NCI-H2171 (cell line): ENCODE results near the gene BCL2.

ENCODE experiments used
- DNase-seq: peaks from one replicate; lab custom pipeline; 2025; lab: John Stamatoyannopoulos, UW

The BCL2 gene

DNA sequence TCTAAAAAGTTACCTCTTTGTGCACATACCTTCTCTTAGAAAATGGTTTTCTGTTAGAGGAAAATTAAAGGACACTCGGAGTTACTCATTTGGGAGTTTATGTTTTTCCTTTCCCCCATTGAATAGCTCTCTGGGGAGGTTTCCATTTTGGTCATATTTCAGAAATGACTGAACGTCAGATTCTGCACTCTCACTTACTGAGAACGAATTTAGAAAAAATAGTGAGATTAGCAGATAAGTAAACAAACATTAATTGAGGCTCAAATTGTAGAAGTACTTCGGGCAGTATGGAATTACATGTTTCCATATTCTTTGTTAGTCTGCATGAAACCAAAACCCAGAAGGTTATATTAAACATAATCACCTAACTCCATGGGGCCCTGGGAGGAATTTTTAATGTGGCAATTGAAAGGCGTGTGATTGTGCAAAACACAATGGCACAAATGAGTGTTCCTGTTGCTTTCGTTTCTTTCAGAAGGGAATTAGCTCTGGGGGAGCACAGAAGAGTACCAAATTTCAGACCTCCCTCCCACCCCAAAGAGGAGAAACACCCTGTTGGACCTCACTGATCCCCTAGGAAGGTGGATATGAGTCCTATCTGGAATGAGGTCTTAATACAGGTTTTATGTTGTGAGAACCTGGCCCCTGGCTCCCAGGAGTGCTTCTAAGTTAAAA, 212.3 kb downstream of the BCL2 start:
- no peak for DNase-seq

DNA sequence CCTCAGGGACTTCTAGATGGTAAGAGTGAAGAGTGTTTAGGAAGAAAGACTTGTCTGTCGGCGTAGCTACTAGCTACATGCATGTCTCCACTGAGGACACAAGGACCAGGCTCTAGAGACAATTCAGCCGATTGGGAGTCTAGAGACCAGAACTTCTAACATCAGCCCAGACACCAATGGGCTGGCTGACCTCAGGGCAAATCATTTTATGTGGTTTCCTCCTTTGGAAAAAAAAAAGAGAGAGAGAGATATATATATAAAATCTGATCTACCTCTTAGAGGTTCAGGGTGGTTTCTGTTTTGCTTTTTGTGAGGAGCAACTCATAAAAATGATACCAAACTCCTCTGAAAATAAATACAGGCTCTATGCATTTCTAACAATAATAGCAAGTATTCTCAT, 212.8 kb downstream of the BCL2 start:
- no peak for DNase-seq

DNA sequence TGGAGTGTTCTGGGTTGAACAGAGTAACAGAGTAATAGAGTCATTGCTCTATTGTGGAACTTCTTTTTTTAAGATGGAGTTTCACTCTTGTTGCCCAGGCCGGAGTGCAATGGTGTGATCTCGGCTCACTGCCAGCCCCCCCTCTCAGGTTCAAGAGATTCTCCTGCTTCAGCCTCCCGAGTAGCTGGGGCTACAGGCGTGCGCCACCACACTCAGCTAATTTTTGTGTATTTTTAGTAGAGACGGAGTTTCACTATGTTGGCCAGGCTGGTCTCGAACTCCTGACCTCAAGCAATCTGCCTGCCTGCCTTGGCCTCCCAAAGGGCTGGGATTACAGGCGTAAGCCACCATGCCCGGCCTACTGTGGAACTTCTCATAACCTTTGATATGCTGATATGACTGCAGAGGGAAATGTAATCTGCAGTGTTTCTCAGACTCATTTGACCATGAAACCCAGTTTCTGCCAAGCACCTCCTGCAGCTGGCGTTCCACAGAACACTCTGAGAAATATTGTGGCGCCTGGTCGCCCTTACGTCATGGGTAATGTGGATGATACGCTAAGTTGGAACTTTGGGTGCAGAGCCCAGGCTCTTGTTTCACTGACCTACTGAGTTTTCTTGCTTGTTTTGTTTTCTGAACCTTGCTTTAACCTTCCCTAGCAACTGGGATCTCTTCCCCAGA, 213.8 kb downstream of the BCL2 start:
- DNase-seq: no peak

DNA sequence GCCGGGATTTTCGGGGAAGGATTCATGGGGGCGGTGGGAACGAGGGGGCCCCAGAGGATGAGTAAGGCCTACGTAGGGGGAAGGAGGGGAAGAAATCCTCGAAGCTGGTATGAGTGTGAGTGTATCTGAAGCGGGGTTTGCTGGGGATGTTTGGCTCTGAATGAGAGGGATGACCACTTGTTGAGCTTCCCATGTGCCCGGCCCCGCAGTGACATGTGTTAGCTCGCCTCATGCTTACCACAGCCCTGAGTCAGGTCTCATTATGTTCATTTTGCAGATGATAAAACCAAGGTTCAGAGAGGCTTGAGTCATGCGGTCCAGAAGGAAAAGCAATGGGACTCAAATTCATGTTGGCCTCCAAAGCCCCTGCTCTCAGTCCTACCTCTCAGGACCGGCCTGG, 214.7 kb downstream of the BCL2 start:
- DNase-seq: no peak

DNA sequence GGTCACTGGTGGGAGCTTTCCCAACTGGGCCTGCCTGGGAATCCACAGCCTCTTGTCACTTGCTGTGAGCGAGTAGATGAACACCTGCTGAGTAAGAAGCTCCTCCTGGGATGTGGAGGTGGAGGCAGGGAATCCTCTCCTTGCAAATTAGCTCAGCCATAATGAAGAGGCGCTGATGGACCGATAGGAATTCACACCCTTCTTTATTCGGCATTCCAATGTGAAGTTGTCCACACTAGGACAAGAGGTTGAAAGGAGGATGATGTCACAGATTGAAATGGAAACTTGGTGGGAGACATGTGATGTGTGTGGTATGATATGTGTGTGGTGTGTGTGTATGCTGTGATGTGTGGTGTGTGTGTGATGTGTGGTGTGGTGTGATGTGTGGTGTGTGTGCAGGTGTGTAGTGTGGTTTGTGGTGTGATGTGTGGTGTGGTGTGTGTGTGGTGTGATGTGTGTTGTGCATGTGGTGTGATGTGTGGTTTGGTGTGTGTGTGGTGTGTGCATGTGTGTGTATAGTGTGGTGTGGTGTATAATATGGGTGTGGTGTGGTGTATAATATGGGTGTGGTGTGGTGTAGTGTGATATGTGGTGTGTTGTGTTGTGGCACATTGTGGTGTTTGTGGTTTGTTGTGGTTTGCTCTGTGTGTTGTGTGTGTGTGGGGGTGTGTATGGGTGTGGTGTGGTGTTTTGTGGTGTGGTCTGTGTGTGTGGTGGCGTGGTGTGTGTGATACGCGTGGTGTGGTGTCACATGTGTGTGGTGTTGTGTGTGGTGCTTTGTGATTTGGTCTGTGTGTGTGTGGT, 216.4 kb downstream of the BCL2 start:
- DNase-seq: no peak

DNA sequence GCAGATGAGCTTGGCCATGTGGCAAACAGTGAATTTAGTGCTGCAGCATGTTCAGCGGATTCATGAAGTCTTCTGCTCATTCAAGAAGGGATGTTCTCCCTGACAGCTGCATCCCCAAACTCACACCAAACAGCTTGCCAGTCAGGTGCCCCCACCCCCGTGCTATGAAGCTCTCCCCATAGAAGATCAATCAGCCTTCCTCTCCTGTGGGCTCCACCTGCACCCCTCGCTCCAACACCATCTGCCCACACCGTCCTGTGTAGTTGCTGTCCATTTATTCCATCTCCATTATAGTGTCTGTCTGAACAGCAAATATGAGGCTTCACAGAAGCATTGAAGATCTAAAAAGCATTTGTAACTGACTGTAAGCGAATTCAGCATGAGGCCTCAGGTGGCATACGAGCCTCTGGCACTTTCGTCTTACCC, 218.9 kb downstream of the BCL2 start:
- no peak for DNase-seq

DNA sequence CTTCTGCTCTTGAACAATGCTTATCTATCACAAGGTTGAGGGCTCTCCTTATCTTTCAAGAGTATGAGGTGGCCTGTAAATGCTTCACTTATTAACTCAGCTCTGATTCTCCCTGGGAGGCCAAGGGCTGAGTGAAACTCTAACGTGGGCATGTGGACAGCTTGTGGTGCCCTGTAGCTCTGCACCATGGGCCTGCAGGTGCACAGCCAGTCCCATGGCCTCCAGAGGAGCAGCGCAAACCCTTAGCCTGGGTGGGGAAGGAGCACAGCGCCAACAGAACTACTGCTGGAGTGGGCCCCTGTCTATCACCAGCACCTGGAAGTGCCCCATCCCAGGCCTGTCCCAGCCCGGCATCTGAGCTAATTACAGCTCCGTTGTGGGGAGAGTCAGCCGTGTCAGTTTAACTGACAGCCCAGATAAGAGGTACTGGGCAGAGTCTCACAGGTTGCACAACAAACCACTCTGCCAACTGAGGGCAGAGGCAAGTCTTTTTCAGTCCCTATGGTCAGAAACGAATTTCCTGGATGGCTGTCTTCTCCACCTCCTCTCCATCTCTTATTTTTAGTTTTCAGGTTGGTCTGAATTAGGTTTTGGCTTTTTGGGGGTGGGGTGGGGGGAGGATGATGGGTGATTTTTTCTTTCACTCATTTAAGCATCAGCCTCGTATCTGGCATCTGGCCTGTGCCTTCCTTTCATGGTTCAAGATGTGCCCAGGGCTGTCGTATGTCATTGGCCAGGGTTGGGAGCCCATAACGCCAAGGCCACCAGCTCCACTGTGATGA, 219.5 kb downstream of the BCL2 start:
- no peak for DNase-seq

DNA sequence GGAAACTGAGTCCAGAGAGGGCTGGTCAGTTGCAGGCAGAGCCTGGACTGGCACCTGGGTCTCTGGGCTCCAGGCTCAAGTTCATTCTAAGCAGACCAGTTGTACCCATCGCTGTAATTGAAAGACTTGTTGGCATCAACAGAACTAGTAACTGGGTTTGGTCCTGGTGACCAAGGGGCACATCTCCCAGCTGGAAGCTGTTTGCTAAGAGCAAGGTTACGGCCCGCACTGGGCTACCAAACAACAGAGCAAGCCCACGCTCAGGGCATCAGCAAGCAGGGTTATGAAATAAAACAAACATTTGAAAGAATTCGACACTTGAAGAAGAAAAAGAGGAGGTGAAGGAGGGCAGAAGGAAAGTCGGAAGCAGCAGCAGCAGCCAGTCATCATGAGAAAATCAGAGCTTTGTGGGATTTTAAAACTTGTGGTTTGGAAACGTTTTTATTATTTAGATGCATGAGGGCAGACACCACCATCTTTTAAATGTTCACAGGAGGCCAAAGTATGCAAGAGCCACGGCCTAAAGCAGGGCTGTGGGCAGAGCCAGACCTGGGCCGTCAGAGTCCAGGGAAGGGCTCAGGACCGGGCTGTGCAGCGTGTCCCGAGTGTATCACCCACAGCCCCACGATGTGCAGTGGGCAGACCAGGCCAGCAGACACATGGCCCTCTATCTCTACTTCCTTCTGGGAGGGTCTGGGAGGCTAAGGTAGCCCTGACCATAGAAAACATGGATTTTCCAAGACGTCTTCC, 220.3 kb downstream of the BCL2 start:
- no peak for DNase-seq

DNA sequence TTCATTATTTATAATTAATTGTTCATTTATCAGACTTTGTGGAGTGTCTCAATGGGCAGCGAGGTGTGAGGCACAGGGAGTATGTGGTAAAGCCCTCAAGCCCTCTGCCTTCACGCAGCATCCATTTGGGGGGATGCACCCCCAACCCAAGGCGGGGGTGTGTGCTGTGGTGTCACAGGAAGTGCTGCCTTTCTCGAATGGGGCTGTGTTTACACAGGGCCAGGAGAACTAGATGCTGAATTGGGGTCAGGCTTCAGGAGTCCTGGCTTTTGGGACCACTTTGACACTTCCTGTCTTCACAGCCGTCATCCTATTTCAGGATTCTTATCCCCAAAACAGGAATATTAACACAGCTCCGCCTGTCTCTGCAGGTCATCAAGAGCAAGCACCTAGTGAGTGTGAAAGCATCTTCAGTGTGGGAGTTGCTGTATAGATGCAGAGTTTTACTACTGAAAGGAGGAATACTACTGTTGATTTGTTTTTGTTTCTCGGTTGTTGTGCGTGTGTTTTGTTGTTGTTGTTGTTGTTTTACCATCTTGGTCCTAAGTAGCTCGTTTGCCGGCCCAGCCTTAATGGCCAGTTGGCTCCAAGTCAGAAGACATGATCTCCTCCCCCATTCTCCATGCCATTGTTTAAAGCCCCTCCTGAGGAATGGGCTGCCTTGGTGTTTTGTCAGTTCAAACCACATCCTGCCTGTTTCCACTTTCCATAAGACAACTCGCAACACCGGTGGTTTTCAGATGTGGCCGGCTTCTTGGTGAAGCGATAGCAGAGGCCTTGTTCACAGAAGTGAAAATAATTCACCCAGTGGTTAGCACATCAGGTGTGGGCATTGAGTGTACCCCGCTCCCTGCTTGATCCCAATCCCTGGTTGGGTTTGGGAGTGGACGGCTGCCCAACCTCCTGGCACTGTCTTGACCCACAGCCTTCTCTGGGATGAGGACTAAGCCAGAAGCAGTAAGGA, 221.3 kb downstream of the BCL2 start:
- no peak for DNase-seq

DNA sequence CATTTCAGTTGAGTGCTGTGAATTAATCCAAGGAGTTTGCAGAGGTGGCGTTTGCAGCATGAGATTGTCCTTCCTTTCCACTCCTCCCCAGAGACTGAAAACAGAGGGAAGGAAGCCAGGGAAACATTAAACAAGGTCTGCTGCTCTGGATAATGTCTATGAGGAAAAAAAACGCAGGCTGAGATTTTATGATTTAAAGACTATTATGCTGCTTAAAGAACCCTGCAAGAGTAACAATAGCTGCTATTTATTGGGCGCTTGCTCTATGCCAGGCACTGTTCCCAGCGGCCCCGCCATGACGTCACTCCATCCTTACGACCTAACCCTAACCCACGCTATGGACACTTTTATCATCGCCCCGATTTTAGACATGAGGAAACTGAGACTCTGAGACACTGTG, 222.4 kb downstream of the BCL2 start:
- no peak for DNase-seq

DNA sequence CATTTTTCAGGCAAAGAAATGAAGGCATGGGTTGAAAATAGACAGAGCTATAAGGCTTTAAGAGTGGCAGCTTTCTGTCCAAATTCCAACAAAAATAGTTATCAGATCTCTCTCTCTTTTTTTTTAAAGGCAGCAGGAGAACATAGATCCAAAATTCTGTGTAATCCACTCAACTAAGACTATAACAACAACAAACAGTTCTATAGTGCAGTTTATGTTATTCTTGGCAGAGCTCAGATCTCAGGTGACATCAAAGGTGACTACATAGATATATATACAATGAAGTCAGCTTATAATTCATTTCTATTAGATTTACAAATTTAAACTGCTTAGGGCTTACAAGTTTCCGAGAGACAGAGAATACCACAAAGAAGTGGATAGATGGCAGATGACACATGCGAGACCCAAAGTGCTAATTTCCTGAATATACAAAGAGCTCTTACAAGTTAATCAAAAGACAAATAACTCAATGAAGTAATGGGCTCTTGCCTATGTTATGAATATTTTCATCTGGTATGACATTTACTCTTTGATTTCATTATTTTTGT, 223.2 kb downstream of the BCL2 start:
- DNase-seq: no peak

DNA sequence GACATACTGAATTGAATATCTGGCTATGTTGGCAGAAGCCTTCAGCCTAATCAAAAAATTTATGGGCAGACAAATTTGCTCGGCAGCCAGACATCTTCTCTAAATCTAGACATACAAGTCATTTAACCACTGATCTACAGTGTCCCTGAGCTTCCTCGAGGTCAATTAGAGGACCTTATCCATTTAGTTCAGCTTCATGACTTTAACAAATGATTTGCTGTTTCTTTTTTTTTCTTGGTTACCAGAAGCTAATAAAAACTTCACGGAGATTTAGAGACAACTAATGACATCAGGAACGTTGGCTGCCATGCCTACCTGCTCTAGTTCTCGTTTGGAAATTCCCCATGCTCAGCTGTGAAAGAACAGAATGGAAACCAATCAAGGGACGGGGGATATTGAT, 223.8 kb downstream of the BCL2 start:
- DNase-seq: no peak

DNA sequence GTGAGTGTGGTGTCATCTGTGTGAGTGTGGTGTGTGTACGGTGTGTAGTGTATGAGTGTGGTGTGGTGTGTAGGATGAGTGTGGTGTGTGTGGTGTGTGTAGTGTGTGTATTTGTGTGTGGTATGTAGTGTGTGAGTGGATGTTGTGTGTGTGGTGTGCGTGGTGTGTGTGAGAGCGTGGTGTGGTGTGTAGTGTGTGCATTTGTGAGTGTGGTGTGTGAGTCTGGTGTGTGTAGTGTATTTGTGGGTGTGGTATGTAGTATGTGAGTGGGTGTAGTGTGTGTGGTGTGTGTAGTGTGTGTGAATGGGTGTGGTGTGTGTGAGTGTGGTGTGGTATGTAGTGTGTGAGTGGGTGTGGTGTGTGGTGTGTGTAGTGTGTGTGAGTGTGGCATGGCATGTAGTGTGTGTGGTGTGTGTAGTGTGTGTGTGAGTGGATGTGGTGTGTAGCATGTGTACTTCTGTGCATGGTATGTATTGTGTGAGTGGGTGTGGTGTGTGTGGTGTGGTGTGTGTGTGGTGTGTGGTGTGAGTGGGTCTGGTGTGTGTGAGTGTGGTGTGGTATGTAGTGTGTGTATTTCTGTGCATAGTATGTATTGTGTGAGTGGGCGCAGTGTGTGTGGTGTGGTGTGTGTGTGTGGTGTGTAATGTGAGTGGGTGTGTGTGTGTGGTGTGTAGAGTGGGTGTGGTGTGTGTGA, 227.8 kb downstream of the BCL2 start:
- no peak for DNase-seq

DNA sequence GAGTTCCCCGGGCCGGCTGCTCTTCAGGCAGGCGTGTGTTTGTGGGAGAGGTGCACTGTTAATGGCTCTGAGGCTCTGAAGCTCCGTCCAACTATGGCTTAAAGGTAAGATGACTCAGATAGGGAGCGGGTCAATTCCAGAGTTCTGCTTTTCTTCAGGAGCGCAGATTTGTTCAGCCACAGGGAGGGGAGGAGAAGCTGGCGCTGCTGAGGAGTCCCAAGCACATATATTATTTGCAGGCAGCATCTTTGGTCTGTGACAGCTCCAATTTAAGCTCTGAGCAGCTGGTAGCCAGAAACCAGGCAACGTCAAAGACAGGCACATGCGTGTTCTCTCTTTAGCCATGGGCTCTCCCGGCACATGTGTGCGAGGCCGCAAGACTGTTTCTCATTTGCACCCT, 229.2 kb downstream of the BCL2 start:
- no peak for DNase-seq

DNA sequence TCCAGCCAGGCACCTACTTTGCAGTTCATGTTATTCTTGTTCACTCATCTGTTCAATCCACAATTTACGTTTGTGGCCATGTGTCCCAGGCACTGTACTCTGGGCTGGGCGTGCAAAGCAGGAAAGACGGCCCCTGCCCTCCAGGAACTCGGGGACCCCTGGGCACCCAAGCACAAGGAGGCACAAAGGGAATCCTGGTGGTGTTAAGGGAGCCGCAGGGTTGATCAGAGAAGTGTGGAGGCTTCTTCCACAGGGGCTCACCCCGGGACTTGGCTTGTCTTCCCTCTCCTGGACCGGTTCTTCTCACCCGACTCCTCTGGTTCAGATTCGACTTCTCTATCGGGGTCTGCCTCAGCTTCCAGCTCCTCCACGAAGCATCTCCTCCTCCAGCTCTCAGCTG, 230.5 kb downstream of the BCL2 start:
- DNase-seq: no peak

DNA sequence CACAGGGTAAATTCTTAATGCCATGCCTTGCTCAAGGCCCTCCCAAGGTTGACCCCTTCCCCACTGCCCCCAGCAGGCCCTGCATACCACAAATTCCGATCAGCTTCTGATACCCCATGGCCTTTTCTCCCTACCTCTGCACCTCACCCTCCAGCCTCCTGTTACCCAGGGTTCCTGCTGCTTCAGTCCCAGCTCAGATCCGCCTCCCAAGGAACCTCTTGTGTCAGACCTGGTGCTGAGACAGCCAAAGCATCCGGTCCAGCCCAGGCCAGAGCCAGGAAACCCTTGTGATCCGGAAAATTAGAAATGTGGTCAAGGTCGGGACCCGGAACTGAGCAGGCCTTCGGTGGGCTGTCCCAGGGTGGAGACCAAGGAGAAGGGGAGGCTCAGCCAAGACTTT, 231.3 kb downstream of the BCL2 start:
- no peak for DNase-seq

DNA sequence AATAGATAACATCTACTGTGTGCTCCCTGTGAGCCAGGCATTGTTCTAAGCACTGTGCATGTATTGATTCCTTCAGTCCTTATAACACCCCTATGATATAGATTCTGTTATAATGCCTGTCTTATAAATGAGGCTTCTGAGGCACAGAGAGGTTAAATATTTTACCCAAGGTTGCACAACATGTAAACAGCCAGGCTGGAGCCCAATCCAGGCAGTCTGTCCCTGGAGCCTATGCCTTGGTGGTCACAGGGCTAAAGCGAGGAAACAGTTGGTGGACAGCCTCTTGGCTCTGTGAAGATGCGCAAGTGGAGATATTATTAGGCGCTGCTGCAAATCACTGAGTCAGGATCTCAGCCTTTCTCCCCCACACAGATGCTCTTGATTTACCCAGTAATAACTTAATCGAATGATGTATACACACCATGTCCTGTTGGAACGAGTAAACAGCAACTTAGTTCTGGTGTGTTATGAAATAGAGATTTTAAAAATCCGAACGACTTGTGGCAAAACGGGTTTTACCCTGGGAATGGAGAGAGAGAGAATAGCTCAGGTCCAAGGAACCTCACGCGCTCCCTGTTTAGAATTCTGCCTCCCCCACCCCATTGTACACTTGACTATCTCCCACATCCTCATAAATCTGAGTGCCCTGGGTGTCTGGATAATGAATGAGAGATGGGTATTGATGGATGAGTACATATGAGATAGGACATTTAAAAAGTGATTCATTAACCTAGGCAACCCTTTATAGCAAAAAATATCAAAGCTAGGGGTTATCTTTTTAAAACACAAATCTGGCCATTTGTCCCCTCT, 231.9 kb downstream of the BCL2 start:
- no peak for DNase-seq

DNA sequence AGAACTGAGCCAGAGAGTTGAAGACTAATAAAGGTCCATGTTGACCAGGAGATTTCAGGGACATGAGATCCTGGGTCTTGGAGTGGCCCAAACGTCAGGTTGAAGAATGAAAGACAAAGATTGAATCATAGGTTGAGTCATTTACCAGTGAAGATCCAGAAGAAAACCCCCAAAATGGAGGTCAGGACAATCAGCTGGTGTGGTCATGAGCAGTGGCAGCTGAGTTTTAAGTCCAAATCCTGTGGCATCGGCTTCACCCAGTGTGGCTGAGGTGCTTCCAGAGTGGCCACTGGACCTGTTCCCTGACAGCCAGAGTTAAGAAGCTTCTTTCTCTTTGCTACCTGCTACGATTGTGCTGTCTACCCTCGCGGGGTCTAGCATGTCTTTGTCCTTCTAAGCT, 234.0 kb downstream of the BCL2 start:
- DNase-seq: no peak

DNA sequence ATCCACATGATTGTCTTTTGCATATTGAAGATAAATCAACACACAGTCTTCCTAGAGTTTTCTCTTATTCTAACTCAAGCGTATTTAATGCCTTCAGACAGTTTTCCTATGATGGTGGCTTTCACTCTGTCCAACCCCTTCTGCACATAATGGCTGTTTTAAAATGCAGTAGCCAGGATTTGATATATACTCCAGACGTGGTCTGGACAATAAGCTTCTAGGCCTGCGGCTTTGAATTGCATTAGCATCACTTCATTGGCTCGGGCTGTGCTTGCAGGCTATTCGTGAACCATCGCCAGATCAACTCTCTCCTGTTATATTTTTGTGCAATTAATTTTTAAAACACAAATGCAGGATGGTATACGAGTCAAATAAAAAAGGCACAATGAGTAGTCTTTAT, 235.3 kb downstream of the BCL2 start:
- DNase-seq: no peak
